SK-N-SH (cell line): ENCODE measurements around the gene GDI2. TPM values are rescaled to one million over a fixed set of nuclear protein-coding genes. Genes with fewer than 3 reads are reported as not detected.

ENCODE experiments used
- CTCF ChIA-PET: fragments of 300-600, 350-600 bp; formaldehyde crosslinking; extraction: SDS; loops from one replicate; lab custom pipeline; 2021; lab: Yijun Ruan, JAX
- POLR2A ChIA-PET: fragments of 350-600 bp; sonication (Branson Sonifier 250); formaldehyde crosslinking; extraction: SDS; loops from one replicate; lab custom pipeline; 2020; ENCODE audit warnings: antibody characterized with exemption, inconsistent platforms; lab: Yijun Ruan, JAX
- DNase-seq: peaks from one replicate; pipeline ENCODE4 v3.0.0; 2012
- H2AFZ ChIP-seq: fragments of 200-600 bp; sonication (generic); 2 replicates; pipeline ENCODE4 v1.8.1; 2016; ENCODE audit warnings: antibody characterized with exemption, mild to moderate bottlenecking, low read depth
- H3F3A ChIP-seq: fragments of 200-600 bp; sonication (generic); replicated peaks from 2 replicates; pipeline ENCODE3; 2016; ENCODE audit warnings: antibody characterized with exemption, mild to moderate bottlenecking; ENCODE audit not compliant: insufficient read depth
- H3K27ac ChIP-seq, 2 experiments: fragments of 200-500 bp in 1 of 2; fragments of 200-600 bp in 1 of 2; sonication (Bioruptor generic) in 1 of 2; sonication (generic), shearing (Covaris generic) in 1 of 2; 2 replicates each; pipeline versions ENCODE4 v1.5.1 to v1.6.1; 2014 to 2016; ENCODE audit warnings: low read depth in 2 of 2, inconsistent platforms in 1 of 2, low read length in 1 of 2, mild to moderate bottlenecking in 1 of 2, mixed read lengths in 1 of 2
- H3K27me3 ChIP-seq: fragments of 200-600 bp; sonication (generic), shearing (Covaris generic); 2 replicates; pipeline ENCODE4 v1.6.1; 2016; ENCODE audit warnings: mixed run types; ENCODE audit not compliant: insufficient read depth
- H3K36me3 ChIP-seq, 2 experiments: fragments of 200-500 bp in 1 of 2; fragments of 200-600 bp in 1 of 2; sonication (Bioruptor generic) in 1 of 2; sonication (generic) in 1 of 2; replicated peaks in 1 of 2; 2 replicates each; pipeline versions ENCODE3 to v1.5.1; 2014 to 2016; ENCODE audit warnings: low read length in 1 of 2, mild to moderate bottlenecking in 1 of 2; ENCODE audit not compliant: insufficient read depth in 2 of 2, control insufficient read depth in 1 of 2
- H3K4me1 ChIP-seq, 2 experiments: fragments of 200-500 bp in 1 of 2; fragments of 200-600 bp in 1 of 2; sonication (Bioruptor generic) in 1 of 2; sonication (generic), shearing (Covaris generic) in 1 of 2; 2 replicates each; pipeline versions ENCODE4 v1.5.1 to v1.6.1; 2014 to 2016; ENCODE audit warnings: low read depth in 1 of 2, low read length in 1 of 2, mixed run types in 1 of 2; ENCODE audit not compliant: insufficient read depth in 2 of 2, control insufficient read depth in 1 of 2
- H3K4me2 ChIP-seq: fragments of 200-600 bp; sonication (generic), shearing (Covaris generic); 2 replicates; pipeline ENCODE4 v1.6.1; 2017; ENCODE audit warnings: mixed run types
- H3K4me3 ChIP-seq, 2 experiments: fragments of 200-500 bp in 1 of 2; fragments of 200-600 bp in 1 of 2; sonication (Bioruptor generic) in 1 of 2; sonication (generic), shearing (Covaris generic) in 1 of 2; 2 replicates each; pipeline versions ENCODE4 v1.5.1 to v1.8.1; 2014 to 2016; ENCODE audit warnings: low read depth in 2 of 2, inconsistent platforms in 1 of 2, low read length in 1 of 2, mild to moderate bottlenecking in 1 of 2, mixed read lengths in 1 of 2, moderate library complexity in 1 of 2
- H3K79me2 ChIP-seq: fragments of 200-600 bp; sonication (generic); 2 replicates; pipeline ENCODE4 v1.8.1; 2017; ENCODE audit warnings: mild to moderate bottlenecking; ENCODE audit not compliant: insufficient read depth
- H3K9ac ChIP-seq: fragments of 200-600 bp; sonication (generic); 2 replicates; pipeline ENCODE4 v1.6.1; 2017; ENCODE audit warnings: mixed run types
- H3K9me2 ChIP-seq: fragments of 200-600 bp; sonication (generic); 2 replicates; pipeline ENCODE4 v1.6.1; 2017; ENCODE audit warnings: mixed run types
- H3K9me3 ChIP-seq: fragments of 200-600 bp; sonication (generic); 2 replicates; pipeline ENCODE4 v1.6.1; 2017; ENCODE audit warnings: mixed run types, mild to moderate bottlenecking, moderate library complexity
- H4K20me1 ChIP-seq: fragments of 200-600 bp; sonication (generic); 2 replicates; pipeline ENCODE4 v1.6.1; 2017; ENCODE audit warnings: mild to moderate bottlenecking, mixed run types; ENCODE audit not compliant: insufficient read depth
- ELF1 ChIP-seq: IDR thresholded peaks from 2 replicates; pipeline ENCODE4 v1.4.0; 2012
- EP300 ChIP-seq, 2 experiments: IDR thresholded peaks; 2 replicates each; pipeline versions ENCODE4 v1.4.0 to v1.6.1; 2012; ENCODE audit warnings: borderline replicate concordance in 1 of 2, low read depth in 1 of 2, low read length in 1 of 2
- FOSL2 ChIP-seq: IDR thresholded peaks from 2 replicates; pipeline ENCODE4 v1.4.0; 2012; ENCODE audit warnings: low read depth, mild to moderate bottlenecking, moderate library complexity, borderline replicate concordance
- FOXM1 ChIP-seq: IDR thresholded peaks from 2 replicates; pipeline ENCODE4 v1.4.0; 2012; ENCODE audit warnings: low read depth, mild to moderate bottlenecking
- GABPA ChIP-seq: IDR thresholded peaks from 2 replicates; pipeline ENCODE4 v1.4.0; 2012; ENCODE audit warnings: low read depth, mild to moderate bottlenecking
- JUND ChIP-seq: IDR thresholded peaks from 2 replicates; pipeline ENCODE4 v1.4.0; 2012
- MAX ChIP-seq: IDR thresholded peaks from 2 replicates; pipeline ENCODE4 v1.4.0; 2012; ENCODE audit warnings: low read depth
- MEF2A ChIP-seq: IDR thresholded peaks from 2 replicates; pipeline ENCODE4 v1.4.0; 2012; ENCODE audit warnings: low read depth, borderline replicate concordance
- MXI1 ChIP-seq: IDR thresholded peaks from 2 replicates; pipeline ENCODE4 v1.6.1; 2012; ENCODE audit warnings: mild to moderate bottlenecking, low read depth, low read length, improper control_type of control experiment
- NRF1 ChIP-seq: IDR thresholded peaks from 2 replicates; pipeline ENCODE4 v1.6.1; 2012; ENCODE audit warnings: low read depth, mild to moderate bottlenecking, low read length
- PBX3 ChIP-seq: IDR thresholded peaks from 2 replicates; pipeline ENCODE4; 2012
- POLR2AphosphoS5 ChIP-seq: IDR thresholded peaks from 2 replicates; pipeline ENCODE4 v1.6.1; 2012; ENCODE audit warnings: low read depth, low read length
- RAD21 ChIP-seq: IDR thresholded peaks from 2 replicates; pipeline ENCODE4 v1.6.1; 2012; ENCODE audit warnings: mild to moderate bottlenecking, low read length
- RCOR1 ChIP-seq: fragments of 150-350 bp; IDR thresholded peaks from 2 replicates; pipeline ENCODE4 v1.6.1; 2017; ENCODE audit warnings: antibody characterized with exemption, low read length
- RFX5 ChIP-seq: IDR thresholded peaks from 2 replicates; pipeline ENCODE4 v1.6.1; 2012; ENCODE audit warnings: mild to moderate bottlenecking, improper control_type of control experiment, low read length
- RXRA ChIP-seq: IDR thresholded peaks from 2 replicates; pipeline ENCODE4 v1.4.0; 2012; ENCODE audit warnings: low read depth, mild to moderate bottlenecking, borderline replicate concordance
- SIN3A ChIP-seq: IDR thresholded peaks from 2 replicates; pipeline ENCODE4 v1.6.1; 2012; ENCODE audit warnings: low read depth, mild to moderate bottlenecking, low read length, moderate library complexity, borderline replicate concordance
- SMC3 ChIP-seq: IDR thresholded peaks from 2 replicates; pipeline ENCODE4 v1.6.1; 2012; ENCODE audit warnings: low read depth, low read length, improper control_type of control experiment
- TAF1 ChIP-seq: IDR thresholded peaks from 2 replicates; pipeline ENCODE4 v1.6.1; 2012; ENCODE audit warnings: low read depth, mild to moderate bottlenecking, low read length, moderate library complexity, borderline replicate concordance
- TCF12 ChIP-seq: IDR thresholded peaks from 2 replicates; pipeline ENCODE4 v1.4.0; 2012
- TEAD4 ChIP-seq: IDR thresholded peaks from 2 replicates; pipeline ENCODE4 v1.4.0; 2012; ENCODE audit warnings: mild to moderate bottlenecking, borderline replicate concordance; ENCODE audit not compliant: insufficient read depth
- USF1 ChIP-seq: IDR thresholded peaks from 2 replicates; pipeline ENCODE4 v1.4.0; 2012; ENCODE audit warnings: low read depth, borderline replicate concordance
- USF2 ChIP-seq: fragments of 150-350 bp; IDR thresholded peaks from 2 replicates; pipeline ENCODE4 v1.6.1; 2017; ENCODE audit warnings: antibody characterized with exemption, low read length, low read depth, borderline replicate concordance
- YY1 ChIP-seq: IDR thresholded peaks from 2 replicates; pipeline ENCODE4 v1.4.0; 2012; ENCODE audit warnings: low read depth, mild to moderate bottlenecking
- ZBTB33 ChIP-seq: IDR thresholded peaks from 2 replicates; pipeline ENCODE4 v1.4.0; 2012; ENCODE audit warnings: low read depth, borderline replicate concordance
- WGBS: methylation state at CpG from one replicate; pipeline ENCODE4 v1.1.6; 2017; ENCODE audit warnings: low lambda C conversion rate; 5-methylcytosine and 5-hydroxymethylcytosine counted together
- polyA plus RNA-seq, 3 experiments: library from polyadenylated mRNA; depleted of rRNA; stranded (reverse); fragments of >200 nt; gene quantifications; 2 replicates each; pipeline ENCODE4 v1.2.3, GENCODE V29; 2012

Gene GDI2
- polyA plus RNA-seq, 1 of the 3 experiments (the other 2 are of a cell fraction), result 94.3 TPM

- H3K9me3 ChIP-seq, result no peaks in the 10 kb centered on the region
- H3K4me1 ChIP-seq, result no peaks in the 10 kb centered on the region
- H3K4me3 ChIP-seq, result no peak overlapping the region
- ChIA-PET POLR2A (interaction anchor here (0.6 kb wide), 1 partner anchor 44 kb away, joined by 3 read pairs; no protein-coding TSS in a partner anchor), CTCF (interaction anchor here (1.6 kb wide), 1 partner anchor 18 kb away, joined by 5 read pairs; no protein-coding TSS in a partner anchor)
- H3K36me3 ChIP-seq, result no peaks in the 10 kb centered on the region
- H3K9me2 ChIP-seq, result no peaks in the 10 kb centered on the region
- H4K20me1 ChIP-seq, result no peaks in the 10 kb centered on the region
- no peak overlapping the region for H3K9ac ChIP-seq
- WGBS, result 87% methylated on average over 9 of the region's 13 CpGs
- no peak for DNase-seq
- TF ChIP-seq RFX5 (no peak), SIN3A (no peak), PBX3 (no peak), MEF2A (no peak), RAD21 (no peak), EP300 (IDR thresholded peaks at IDR 0.05; ENCODE audit: borderline replicate concordance in 1 of 2, low read depth in 1 of 2, low read length in 1 of 2) (no peak), SMC3 (no peak), RCOR1 (no peak), TCF12 (no peak), RXRA (no peak), MAX (no peak)
- TF ChIP-seq, all 33 proteins: peak for 0
- Histone ChIP-seq H3K79me2 (no peaks in the 10 kb centered on the region), H3F3A (no peaks in the 10 kb centered on the region), H3K27me3 (no peaks in the 10 kb centered on the region), H3K4me2 (no peak overlapping the region), H3K27ac (no peak overlapping the region), H2AFZ (no peak overlapping the region)
Measured at GRCh38 chr10:5832946-5833345, 19.7 kb upstream of the GDI2 start.

- no peaks in the 10 kb centered on the region for H3K4me1 ChIP-seq
- no peaks in the 10 kb centered on the region for H3F3A ChIP-seq
- H3K9ac ChIP-seq, result no peak overlapping the region
- 94% methylated on average over 7 of the region's 8 CpGs for WGBS
- H3K36me3 ChIP-seq, result no peaks in the 10 kb centered on the region
- no peak overlapping the region for H3K27ac ChIP-seq
- no peaks in the 10 kb centered on the region for H3K79me2 ChIP-seq
- DNase-seq, result no peak
- no peaks in the 10 kb centered on the region for H3K27me3 ChIP-seq
- no peak overlapping the region for H2AFZ ChIP-seq
- ChIA-PET CTCF (interaction anchor here (1.6 kb wide), 1 partner anchor 17 kb away, joined by 5 read pairs; no protein-coding TSS in a partner anchor), POLR2A (no interaction called here)
- H3K4me3 ChIP-seq, result no peak overlapping the region
- no peaks in the 10 kb centered on the region for H3K9me3 ChIP-seq
- H3K9me2 ChIP-seq, result no peaks in the 10 kb centered on the region
- no peaks in the 10 kb centered on the region for H4K20me1 ChIP-seq
- no peak overlapping the region for H3K4me2 ChIP-seq
- TF ChIP-seq MXI1 (no peak), PBX3 (no peak), POLR2AphosphoS5 (no peak), TCF12 (no peak), ELF1 (no peak), RXRA (no peak), FOSL2 (no peak), ZBTB33 (no peak), FOXM1 (no peak), NRF1 (no peak), YY1 (no peak), RCOR1 (no peak), JUND (no peak), USF1 (no peak), USF2 (no peak), TAF1 (no peak), GABPA (no peak), TEAD4 (no peak)
Measured at GRCh38 chr10:5831446-5831782, 18.2 kb upstream of the GDI2 start.
